Liver (tissue), 9 donors: Measurements from ENCODE around the gene ME2. TPM values are rescaled to one million over a fixed set of nuclear protein-coding genes. Genes with fewer than 3 reads are reported as not detected.

Source experiments
- DNase-seq: peaks from one replicate; pipeline ENCODE4 v3.0.0-alpha.2; 2017; ENCODE audit warnings: low spot score
- H3K27ac ChIP-seq, 2 donors: one replicate each; pipeline ENCODE4 v1.7.0; 2013; ENCODE audit warnings: inconsistent platforms in 2 of 2, low read length in 2 of 2, control low read depth in 1 of 2, low read depth in 1 of 2, mild to moderate bottlenecking in 1 of 2
- H3K27me3 ChIP-seq, 4 donors: one replicate each; pipeline versions ENCODE4 v1.6.1 to v1.7.0; 2013; ENCODE audit warnings: low read length in 3 of 4, inconsistent platforms in 1 of 4, mild to moderate bottlenecking in 1 of 4, moderate library complexity in 1 of 4; ENCODE audit not compliant: control insufficient read depth in 4 of 4, insufficient read depth in 4 of 4
- H3K36me3 ChIP-seq, 4 donors: one replicate each; pipeline versions ENCODE4 v1.6.1 to v1.7.0; 2013; ENCODE audit warnings: low read length in 3 of 4, mild to moderate bottlenecking in 3 of 4, low read depth in 1 of 4, moderate library complexity in 1 of 4; ENCODE audit not compliant: control insufficient read depth in 4 of 4, insufficient read depth in 3 of 4
- H3K4me1 ChIP-seq, 4 donors: one replicate each; pipeline versions ENCODE4 v1.6.1 to v1.7.0; 2013; ENCODE audit warnings: low read length in 3 of 4, mild to moderate bottlenecking in 3 of 4, moderate library complexity in 1 of 4; ENCODE audit not compliant: control insufficient read depth in 4 of 4, insufficient read depth in 4 of 4
- H3K4me3 ChIP-seq, 3 donors: one replicate each; pipeline versions ENCODE4 v1.6.1 to v1.7.0; 2013; ENCODE audit warnings: low read length in 3 of 3, control low read depth in 1 of 3, low read depth in 1 of 3, mild to moderate bottlenecking in 1 of 3
- H3K9ac ChIP-seq, 2 donors: one replicate each; pipeline ENCODE4 v1.7.0; 2013; ENCODE audit warnings: low read length in 2 of 2, mild to moderate bottlenecking in 2 of 2, moderate library complexity in 2 of 2, control low read depth in 1 of 2, low read depth in 1 of 2
- H3K9me3 ChIP-seq, 4 donors: one replicate each; pipeline versions ENCODE4 v1.6.1 to v1.7.0; 2013; ENCODE audit warnings: low read length in 3 of 4; ENCODE audit not compliant: control insufficient read depth in 4 of 4
- CTCF ChIP-seq: fragments of 150-350 bp; IDR thresholded peaks from 2 replicates; pipeline ENCODE4 v1.5.1; 2017; ENCODE audit warnings: improper control_type of control experiment, low read depth, low read length; ENCODE audit not compliant: missing input control
- EGR1 ChIP-seq, 2 donors: IDR thresholded peaks; 2 replicates each; pipeline ENCODE4 v1.6.1; 2016 to 2018; ENCODE audit warnings: antibody characterized with exemption in 2 of 2, low read depth in 2 of 2
- FOXA1 ChIP-seq: IDR thresholded peaks from 2 replicates; pipeline ENCODE4 v1.6.1; 2016; ENCODE audit warnings: antibody characterized with exemption
- FOXA2 ChIP-seq: IDR thresholded peaks from 2 replicates; pipeline ENCODE4 v1.6.1; 2016; ENCODE audit warnings: antibody characterized with exemption
- GABPA ChIP-seq, 2 donors: IDR thresholded peaks in 1 of 2; conservative IDR thresholded peaks in 1 of 2; 2 replicates each; pipeline ENCODE4 v1.6.1; 2016; ENCODE audit warnings: antibody characterized with exemption in 2 of 2, mild to moderate bottlenecking in 1 of 2, moderate library complexity in 1 of 2
- HNF4A ChIP-seq, 2 donors: conservative IDR thresholded peaks; 2 replicates each; pipeline ENCODE4 v1.6.1; 2016; ENCODE audit warnings: antibody characterized with exemption in 2 of 2, mild to moderate bottlenecking in 2 of 2
- HNF4G ChIP-seq: IDR thresholded peaks from 2 replicates; pipeline ENCODE4 v1.6.1; 2016; ENCODE audit warnings: antibody characterized with exemption
- JUND ChIP-seq, 2 donors: IDR thresholded peaks; 2 replicates each; pipeline ENCODE4 v1.6.1; 2016; ENCODE audit warnings: antibody characterized with exemption in 2 of 2
- NR2F2 ChIP-seq: IDR thresholded peaks from 2 replicates; pipeline ENCODE4 v1.6.1; 2016; ENCODE audit warnings: antibody characterized with exemption
- RAD21 ChIP-seq, 2 donors: IDR thresholded peaks; 2 replicates each; pipeline ENCODE4 v1.6.1; 2016; ENCODE audit warnings: antibody characterized with exemption in 2 of 2, mild to moderate bottlenecking in 2 of 2
- RXRA ChIP-seq, 2 donors: IDR thresholded peaks; 2 replicates each; pipeline ENCODE4 v1.6.1; 2017 to 2018; ENCODE audit warnings: antibody characterized with exemption in 2 of 2, mild to moderate bottlenecking in 1 of 2
- SP1 ChIP-seq: IDR thresholded peaks from 2 replicates; pipeline ENCODE4 v1.6.1; 2018; ENCODE audit warnings: antibody characterized with exemption, mild to moderate bottlenecking
- TAF1 ChIP-seq: conservative IDR thresholded peaks from 2 replicates; pipeline ENCODE4 v1.6.1; 2016; ENCODE audit warnings: antibody characterized with exemption, mild to moderate bottlenecking
- YY1 ChIP-seq: IDR thresholded peaks from 2 replicates; pipeline ENCODE4 v1.6.1; 2016; ENCODE audit warnings: antibody characterized with exemption, mild to moderate bottlenecking
- WGBS: extraction: QIAGEN DNeasy Blood & Tissue Kit; methylation state at CpG from one replicate; pipeline ENCODE4 v1.1.7; 2013; 5-methylcytosine and 5-hydroxymethylcytosine counted together
- polyA plus RNA-seq, 2 donors: library from polyadenylated mRNA; stranded (reverse) in 1 of 2; unstranded in 1 of 2; fragments of 200-250 nt in 1 of 2; fragments of >200 nt in 1 of 2; fragmentation: Nextera tagmentation in 1 of 2; extraction: Ambion mirVana in 1 of 2; gene quantifications; one replicate each; pipeline versions ENCODE4 v1.2.1 to v1.2.3, GENCODE V29; 2013 to 2015
- total RNA-seq, 2 donors: library from RNA; depleted of rRNA; stranded (reverse); fragments of >200 nt; gene quantifications; one replicate each; pipeline ENCODE4 v1.2.3, GENCODE V29; 2014
- TF ChIP-seq, protein P1 (sequence below): IDR thresholded peaks from 2 replicates; pipeline ENCODE4 v1.6.1; 2016; ENCODE audit warnings: antibody characterized with exemption
- TF ChIP-seq, protein P2 (sequence below): IDR thresholded peaks from 2 replicates; pipeline ENCODE4 v1.6.1; 2016; ENCODE audit warnings: antibody characterized with exemption
- TF ChIP-seq, protein P3 (sequence below): IDR thresholded peaks from 2 replicates; pipeline ENCODE4 v1.6.1; 2016; ENCODE audit warnings: antibody characterized with exemption
- TF ChIP-seq, protein P4 (sequence below): IDR thresholded peaks from 2 replicates; pipeline ENCODE4 v1.6.1; 2016; ENCODE audit warnings: antibody characterized with exemption, mild to moderate bottlenecking
- donor health status: healthy.
- donor health status: healthy.
- donor health status: healthy.
- donor health status: healthy.
- donor health status: healthy.

ME2 gene
- total and polyA plus RNA-seq, 4 donors: 9.0 to 33.8 (median 16.1) TPM

DNA sequence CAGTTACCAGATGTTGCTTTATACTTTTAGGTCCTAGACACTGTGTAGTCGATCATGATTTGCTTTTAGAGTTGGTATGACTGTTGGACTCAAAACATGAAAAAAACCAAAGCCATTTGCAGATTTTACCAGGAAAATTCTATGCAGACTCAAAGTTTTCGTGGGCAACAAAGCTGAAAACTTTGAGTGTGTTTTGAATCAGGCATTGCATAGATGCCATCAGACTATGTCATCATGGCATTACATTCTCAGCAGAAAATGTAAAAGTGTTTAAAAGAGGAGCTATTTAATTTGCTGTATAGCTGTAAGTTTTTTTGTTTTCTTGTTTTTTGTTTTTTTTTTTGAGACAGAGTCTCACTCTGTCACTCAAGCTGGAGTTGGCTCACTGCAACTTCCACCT lies 45.5 kb downstream of the ME2 start:
- H3K4me3 ChIP-seq: no peak overlapping the region
- H3K27me3 ChIP-seq: no peaks in the 10 kb centered on the region
- TF ChIP-seq TAF1 (no peak), YY1 (no peak), FOXA2 (no peak), RXRA (IDR thresholded peaks at IDR 0.05) (no peak), EGR1 (IDR thresholded peaks at IDR 0.05; ENCODE audit: low read depth in 2 of 2) (no peak), FOXA1 (no peak), RAD21 (IDR thresholded peaks at IDR 0.05) (no peak), CTCF (no peak), JUND (IDR thresholded peaks at IDR 0.05) (no peak), GABPA (IDR thresholded peaks at IDR 0.05 in 1 of 2, conservative IDR thresholded peaks at IDR 0.05 in 1 of 2) (no peak), NR2F2 (no peak), HNF4G (no peak), SP1 (no peak), HNF4A (conservative IDR thresholded peaks at IDR 0.05) (no peak)
- TF ChIP-seq, protein P1, sequence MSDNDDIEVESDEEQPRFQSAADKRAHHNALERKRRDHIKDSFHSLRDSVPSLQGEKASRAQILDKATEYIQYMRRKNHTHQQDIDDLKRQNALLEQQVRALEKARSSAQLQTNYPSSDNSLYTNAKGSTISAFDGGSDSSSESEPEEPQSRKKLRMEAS: no peak
- TF ChIP-seq, protein P2, sequence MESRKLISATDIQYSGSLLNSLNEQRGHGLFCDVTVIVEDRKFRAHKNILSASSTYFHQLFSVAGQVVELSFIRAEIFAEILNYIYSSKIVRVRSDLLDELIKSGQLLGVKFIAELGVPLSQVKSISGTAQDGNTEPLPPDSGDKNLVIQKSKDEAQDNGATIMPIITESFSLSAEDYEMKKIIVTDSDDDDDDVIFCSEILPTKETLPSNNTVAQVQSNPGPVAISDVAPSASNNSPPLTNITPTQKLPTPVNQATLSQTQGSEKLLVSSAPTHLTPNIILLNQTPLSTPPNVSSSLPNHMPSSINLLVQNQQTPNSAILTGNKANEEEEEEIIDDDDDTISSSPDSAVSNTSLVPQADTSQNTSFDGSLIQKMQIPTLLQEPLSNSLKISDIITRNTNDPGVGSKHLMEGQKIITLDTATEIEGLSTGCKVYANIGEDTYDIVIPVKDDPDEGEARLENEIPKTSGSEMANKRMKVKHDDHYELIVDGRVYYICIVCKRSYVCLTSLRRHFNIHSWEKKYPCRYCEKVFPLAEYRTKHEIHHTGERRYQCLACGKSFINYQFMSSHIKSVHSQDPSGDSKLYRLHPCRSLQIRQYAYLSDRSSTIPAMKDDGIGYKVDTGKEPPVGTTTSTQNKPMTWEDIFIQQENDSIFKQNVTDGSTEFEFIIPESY: no peak
- TF ChIP-seq, protein P3, sequence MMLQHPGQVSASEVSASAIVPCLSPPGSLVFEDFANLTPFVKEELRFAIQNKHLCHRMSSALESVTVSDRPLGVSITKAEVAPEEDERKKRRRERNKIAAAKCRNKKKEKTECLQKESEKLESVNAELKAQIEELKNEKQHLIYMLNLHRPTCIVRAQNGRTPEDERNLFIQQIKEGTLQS: no peak
- TF ChIP-seq, protein P4, sequence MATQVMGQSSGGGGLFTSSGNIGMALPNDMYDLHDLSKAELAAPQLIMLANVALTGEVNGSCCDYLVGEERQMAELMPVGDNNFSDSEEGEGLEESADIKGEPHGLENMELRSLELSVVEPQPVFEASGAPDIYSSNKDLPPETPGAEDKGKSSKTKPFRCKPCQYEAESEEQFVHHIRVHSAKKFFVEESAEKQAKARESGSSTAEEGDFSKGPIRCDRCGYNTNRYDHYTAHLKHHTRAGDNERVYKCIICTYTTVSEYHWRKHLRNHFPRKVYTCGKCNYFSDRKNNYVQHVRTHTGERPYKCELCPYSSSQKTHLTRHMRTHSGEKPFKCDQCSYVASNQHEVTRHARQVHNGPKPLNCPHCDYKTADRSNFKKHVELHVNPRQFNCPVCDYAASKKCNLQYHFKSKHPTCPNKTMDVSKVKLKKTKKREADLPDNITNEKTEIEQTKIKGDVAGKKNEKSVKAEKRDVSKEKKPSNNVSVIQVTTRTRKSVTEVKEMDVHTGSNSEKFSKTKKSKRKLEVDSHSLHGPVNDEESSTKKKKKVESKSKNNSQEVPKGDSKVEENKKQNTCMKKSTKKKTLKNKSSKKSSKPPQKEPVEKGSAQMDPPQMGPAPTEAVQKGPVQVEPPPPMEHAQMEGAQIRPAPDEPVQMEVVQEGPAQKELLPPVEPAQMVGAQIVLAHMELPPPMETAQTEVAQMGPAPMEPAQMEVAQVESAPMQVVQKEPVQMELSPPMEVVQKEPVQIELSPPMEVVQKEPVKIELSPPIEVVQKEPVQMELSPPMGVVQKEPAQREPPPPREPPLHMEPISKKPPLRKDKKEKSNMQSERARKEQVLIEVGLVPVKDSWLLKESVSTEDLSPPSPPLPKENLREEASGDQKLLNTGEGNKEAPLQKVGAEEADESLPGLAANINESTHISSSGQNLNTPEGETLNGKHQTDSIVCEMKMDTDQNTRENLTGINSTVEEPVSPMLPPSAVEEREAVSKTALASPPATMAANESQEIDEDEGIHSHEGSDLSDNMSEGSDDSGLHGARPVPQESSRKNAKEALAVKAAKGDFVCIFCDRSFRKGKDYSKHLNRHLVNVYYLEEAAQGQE: no peak
- no peaks in the 10 kb centered on the region for H3K4me1 ChIP-seq
- DNase-seq: no peak
- H3K9ac ChIP-seq: no peak overlapping the region
- H3K9me3 ChIP-seq: no peaks in the 10 kb centered on the region
- 98% methylated on average over 2 of the region's 2 CpGs for WGBS
- H3K27ac ChIP-seq: no peak overlapping the region
- peaks cover 0 to 32% (median 16%) of the 10 kb centered on the region in 4 donors for H3K36me3 ChIP-seq
